Central memory CD8-positive, alpha-beta T cell (primary cell): ENCODE data around the gene NOP16.
A peak's percentile ranks its signal among the peaks of the same experiment; 100 is the strongest.
"Not testable (repeated sequence)": the region's sequence is repeated elsewhere in the genome, so short reads cannot be mapped to it uniquely, and the experiment has no call there.

ENCODE experiments used
- ATAC-seq: fragments of 150-1000 bp; cut with Tn5 transposase; replicated peaks from 2 replicates; pipeline ENCODE4 v1.10.0; 2022; ENCODE audit warnings: mild to moderate bottlenecking, moderate FRiP score, moderate number of reproducible peaks; ENCODE audit not compliant: poor library complexity, severe bottlenecking; ENCODE audit errors: extremely low read depth
- DNase-seq, 2 donors: peaks; one replicate each; pipeline ENCODE4 v3.0.0; 2021; ENCODE audit warnings: low spot score in 2 of 2
- H3K27ac Mint-ChIP-seq: one replicate; pipeline ENCODE4 v1.8.0; 2022; ENCODE audit warnings: low read depth, mild to moderate bottlenecking, moderate library complexity, mixed read lengths
- H3K27me3 Mint-ChIP-seq: one replicate; pipeline ENCODE4 v1.8.0; 2022; ENCODE audit warnings: mixed read lengths
- H3K36me3 Mint-ChIP-seq: one replicate; pipeline ENCODE4 v1.8.0; 2022; ENCODE audit warnings: mild to moderate bottlenecking, moderate library complexity, mixed read lengths; ENCODE audit not compliant: insufficient read depth
- H3K4me1 Mint-ChIP-seq: one replicate; pipeline ENCODE4 v1.8.0; 2022; ENCODE audit warnings: mixed read lengths
- H3K4me3 Mint-ChIP-seq: one replicate; pipeline ENCODE4 v1.8.0; 2022; ENCODE audit warnings: mild to moderate bottlenecking, moderate library complexity, mixed read lengths
- H3K9me3 Mint-ChIP-seq: one replicate; pipeline ENCODE4 v1.8.0; 2022; ENCODE audit warnings: mixed read lengths

The NOP16 gene

DNA sequence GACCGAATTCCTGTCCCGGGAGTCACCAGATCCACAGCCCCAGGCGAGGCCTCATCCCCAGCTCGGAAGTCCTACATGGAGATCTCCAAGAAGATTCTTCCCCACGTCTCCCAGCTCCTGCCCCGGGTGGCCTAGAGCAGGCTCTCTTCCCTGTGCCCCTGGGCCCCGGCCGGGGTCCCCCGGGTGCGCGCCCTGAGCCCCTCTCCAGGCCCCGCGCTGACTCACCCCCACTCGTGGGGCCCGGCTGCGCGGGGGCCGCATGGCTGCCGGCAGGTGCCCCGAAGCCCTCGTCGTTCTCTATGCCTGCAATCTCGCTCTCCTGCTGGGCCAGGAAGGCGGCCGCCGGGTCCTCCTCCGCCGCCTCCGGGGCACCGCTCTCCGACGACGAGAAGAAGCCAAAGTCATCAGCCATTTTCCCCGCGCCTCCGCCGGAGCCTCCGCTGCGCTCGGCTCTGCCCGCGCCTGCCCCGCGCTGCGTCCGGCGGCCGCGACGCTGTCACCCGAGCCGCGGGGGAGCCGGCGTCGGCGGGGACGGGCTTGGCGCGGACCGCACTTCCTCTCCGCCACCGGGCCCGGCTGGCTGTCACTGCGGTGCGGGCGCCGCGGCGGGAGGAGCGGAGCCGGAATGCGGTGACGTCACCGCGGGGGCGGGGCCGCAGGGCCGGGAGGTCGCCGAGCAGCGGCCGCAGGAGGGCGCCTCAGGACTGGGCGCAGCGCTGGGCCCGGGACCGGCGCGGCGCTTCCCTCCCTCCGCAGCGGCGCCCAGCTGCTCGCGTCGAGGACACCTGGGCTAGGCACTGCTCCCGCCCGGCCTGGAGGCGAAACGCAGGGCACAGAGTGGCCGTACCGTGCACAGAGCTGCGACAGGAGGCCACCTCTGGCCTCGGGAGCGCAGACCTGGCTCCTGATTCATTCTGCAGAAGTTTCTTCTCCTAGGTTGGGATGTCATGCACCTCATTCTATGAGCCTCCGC is 27.8 kb upstream of the NOP16 start, which contains the start of gene CLTB:
CLTB (minus strand) TSS at position 588 of the 973 bp plus-strand sequence; CDS start at position 412, 176 bp downstream.
- Mint-ChIP-seq H3K27me3 (no peaks in the 10 kb centered on the region), H3K36me3 (peaks cover 11% of the 10 kb centered on the region), H3K4me3 (peak within 1 kb of the TSS; percentile 77), H3K27ac (peak within 1 kb of the TSS; percentile 91), H3K9me3 (no peaks in the 10 kb centered on the region), H3K4me1 (peaks cover 51% of the 10 kb centered on the region)
- DNase-seq: peak; percentile 71
- ATAC-seq: peak; percentile 91

- no peaks in the 10 kb centered on the region for H3K27me3 Mint-ChIP-seq
- H3K4me3 Mint-ChIP-seq: peak overlapping the region; percentile 77
- no peak for ATAC-seq
- DNase-seq: no peak
- H3K27ac Mint-ChIP-seq: peak overlapping the region; percentile 91
- H3K36me3 Mint-ChIP-seq: peaks cover 18% of the 10 kb centered on the region
- H3K9me3 Mint-ChIP-seq: no peaks in the 10 kb centered on the region
- peaks cover 58% of the 10 kb centered on the region for H3K4me1 Mint-ChIP-seq
Observed at GRCh38 chr5:176415240-176415951, 27.0 kb upstream of the NOP16 start.

DNA sequence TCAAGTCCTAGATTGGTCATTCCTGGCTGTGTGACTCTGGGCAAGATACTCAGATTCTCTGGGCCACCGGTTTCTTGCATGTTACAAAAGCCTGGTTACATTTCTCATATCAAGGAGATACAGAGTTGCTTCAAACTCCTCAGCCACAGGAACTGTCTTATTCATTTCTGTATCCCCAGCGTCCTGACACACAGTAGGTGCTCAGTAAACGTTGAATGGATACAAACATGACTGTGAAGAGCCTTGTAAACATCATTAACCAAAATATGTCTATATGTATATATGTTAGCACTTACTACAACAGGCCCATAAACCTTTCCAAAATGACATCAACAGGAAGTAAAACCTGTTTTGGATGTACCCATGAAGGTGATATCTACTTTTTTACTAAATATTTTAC is 26.3 kb upstream of the NOP16 start:
- Mint-ChIP-seq H3K36me3 (peaks cover 20% of the 10 kb centered on the region), H3K4me1 (peaks cover 58% of the 10 kb centered on the region), H3K4me3 (peak overlapping the region; percentile 77), H3K27ac (peak overlapping the region; percentile 91), H3K27me3 (no peaks in the 10 kb centered on the region), H3K9me3 (no peaks in the 10 kb centered on the region)
- DNase-seq (no peak), ATAC-seq (no peak)

DNA sequence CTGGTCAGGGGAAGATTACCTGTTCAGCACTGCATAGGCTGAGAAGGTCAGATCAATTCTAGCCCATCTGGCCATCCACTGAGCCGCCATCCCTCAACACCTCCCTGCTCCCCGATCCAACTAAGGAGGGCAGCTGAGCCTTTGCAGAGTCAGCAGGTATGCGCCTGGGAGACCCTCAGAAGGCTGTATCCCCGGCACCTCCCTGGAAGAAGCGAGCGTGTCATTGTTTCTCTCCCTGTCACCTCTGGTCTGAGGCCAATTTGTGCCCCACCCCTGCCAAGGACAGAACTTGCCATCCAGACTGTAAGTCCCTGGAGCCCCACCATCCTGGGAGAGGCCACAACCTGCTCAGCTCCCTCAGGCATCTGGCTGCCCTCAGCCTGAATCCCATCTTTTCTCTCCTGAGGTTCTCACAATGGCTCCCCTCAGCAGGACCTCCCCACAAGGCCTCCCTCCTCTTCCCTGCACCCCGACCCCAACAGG is 25.4 kb upstream of the NOP16 start:
- ATAC-seq (no peak), DNase-seq (no peak)
- Mint-ChIP-seq H3K27ac (peak overlapping the region; percentile 91), H3K4me1 (peaks cover 58% of the 10 kb centered on the region), H3K9me3 (no peaks in the 10 kb centered on the region), H3K36me3 (peaks cover 22% of the 10 kb centered on the region), H3K27me3 (no peaks in the 10 kb centered on the region), H3K4me3 (no peak overlapping the region)

DNA sequence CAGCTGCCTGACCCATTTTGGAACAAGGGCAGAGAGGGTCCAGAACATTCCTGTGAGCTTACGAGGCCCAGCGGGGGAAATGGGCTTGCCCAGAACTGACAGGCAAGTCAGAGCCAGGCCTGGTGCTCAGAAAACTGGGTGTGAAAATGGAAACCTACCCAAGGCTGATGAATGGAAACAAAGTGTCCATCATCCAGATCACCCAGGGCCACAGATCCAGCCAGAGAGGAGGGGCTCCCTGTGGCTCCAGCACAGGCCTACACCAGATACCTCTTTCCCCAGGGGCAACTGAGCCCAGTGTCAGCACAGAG is 24.8 kb upstream of the NOP16 start:
- H3K4me1 Mint-ChIP-seq: peaks cover 58% of the 10 kb centered on the region
- H3K27me3 Mint-ChIP-seq: no peaks in the 10 kb centered on the region
- no peak overlapping the region for H3K4me3 Mint-ChIP-seq
- ATAC-seq: no peak
- no peaks in the 10 kb centered on the region for H3K9me3 Mint-ChIP-seq
- H3K27ac Mint-ChIP-seq: no peak overlapping the region
- peaks cover 22% of the 10 kb centered on the region for H3K36me3 Mint-ChIP-seq
- no peak for DNase-seq

GRCh38 chr5:176412517-176413254 is 24.3 kb upstream of the NOP16 start:
- Mint-ChIP-seq H3K4me3 (no peak overlapping the region), H3K27ac (peak overlapping the region; percentile 71), H3K27me3 (no peaks in the 10 kb centered on the region), H3K9me3 (no peaks in the 10 kb centered on the region), H3K36me3 (peaks cover 22% of the 10 kb centered on the region), H3K4me1 (peaks cover 58% of the 10 kb centered on the region)
- ATAC-seq (no peak), DNase-seq (no peak)

DNA sequence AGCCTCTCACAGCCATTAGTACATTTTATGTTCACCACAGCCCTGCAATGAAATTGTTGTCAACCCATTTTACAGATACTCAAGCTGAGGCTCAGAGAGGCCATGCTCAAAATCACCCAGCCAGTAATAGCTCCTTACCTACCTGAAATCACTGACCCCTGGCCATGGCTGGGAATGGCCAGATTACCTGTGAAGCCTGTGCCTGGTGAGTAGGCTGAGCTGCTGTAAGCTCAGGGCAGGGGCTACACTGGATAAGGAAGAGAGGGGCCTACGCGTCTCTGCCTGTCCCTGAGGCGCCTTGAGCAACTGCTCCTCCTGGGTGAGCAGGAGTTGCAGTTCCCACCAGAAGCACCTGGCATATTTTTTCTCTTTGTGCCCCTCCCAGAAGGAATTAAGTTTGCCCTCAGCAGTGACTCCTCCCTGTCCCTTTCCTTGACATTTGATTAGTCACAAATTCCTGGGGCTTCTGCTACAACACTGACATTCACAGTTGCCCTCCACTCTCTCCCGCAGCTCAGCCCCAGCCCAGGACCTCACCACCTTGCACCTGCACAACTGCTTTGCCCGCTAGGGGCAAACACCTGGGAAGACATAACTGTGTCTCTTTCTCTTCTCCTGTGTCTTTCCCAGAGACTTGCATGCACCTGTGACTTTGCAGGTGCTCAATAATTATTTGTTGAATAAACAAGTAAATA is 22.2 kb upstream of the NOP16 start:
- Mint-ChIP-seq H3K4me3 (no peak overlapping the region), H3K36me3 (peaks cover 27% of the 10 kb centered on the region), H3K27me3 (no peaks in the 10 kb centered on the region), H3K27ac (no peak overlapping the region), H3K9me3 (no peaks in the 10 kb centered on the region), H3K4me1 (peaks cover 49% of the 10 kb centered on the region)
- ATAC-seq (no peak), DNase-seq (no peak)

- Mint-ChIP-seq H3K27ac (no peak overlapping the region), H3K36me3 (peaks cover 22% of the 10 kb centered on the region), H3K27me3 (no peaks in the 10 kb centered on the region), H3K4me3 (no peak overlapping the region), H3K4me1 (peaks cover 40% of the 10 kb centered on the region), H3K9me3 (no peaks in the 10 kb centered on the region)
- ATAC-seq (no peak), DNase-seq (no peak)
Observed at GRCh38 chr5:176409765-176410164, 21.4 kb upstream of the NOP16 start.

GRCh38 chr5:176408590-176408989 is 20.2 kb upstream of the NOP16 start:
- no peaks in the 10 kb centered on the region for H3K9me3 Mint-ChIP-seq
- peaks cover 28% of the 10 kb centered on the region for H3K4me1 Mint-ChIP-seq
- H3K36me3 Mint-ChIP-seq: peaks cover 20% of the 10 kb centered on the region

GRCh38 chr5:176408252-176408573 is 19.8 kb upstream of the NOP16 start:
- DNase-seq, H3K4me3 Mint-ChIP-seq, H3K27ac Mint-ChIP-seq, H3K27me3 Mint-ChIP-seq, H3K9me3 Mint-ChIP-seq, ATAC-seq: not testable (repeated sequence)
- Mint-ChIP-seq H3K36me3 (peaks cover 18% of the 10 kb centered on the region), H3K4me1 (peaks cover 25% of the 10 kb centered on the region)

More at GRCh38 chr5:176408590-176408989, 20.2 kb upstream of the NOP16 start:
- H3K4me3 Mint-ChIP-seq: no peak overlapping the region
- no peaks in the 10 kb centered on the region for H3K27me3 Mint-ChIP-seq
- ATAC-seq (no peak), DNase-seq (no peak)
- H3K27ac Mint-ChIP-seq: no peak overlapping the region

GRCh38 chr5:176407456-176408251 is 19.3 kb upstream of the NOP16 start:
- ATAC-seq: no peak
- DNase-seq: no peak
- Mint-ChIP-seq H3K27ac (no peak overlapping the region), H3K4me1 (peaks cover 19% of the 10 kb centered on the region), H3K27me3 (no peaks in the 10 kb centered on the region), H3K9me3 (no peaks in the 10 kb centered on the region), H3K4me3 (no peak overlapping the region), H3K36me3 (peaks cover 18% of the 10 kb centered on the region)
